Mesenchymal stem cell (in vitro differentiated cells and primary cell): ENCODE measurements around the gene VTCN1. TPM values are rescaled to one million over a fixed set of nuclear protein-coding genes. Genes with fewer than 3 reads are reported as not detected.

Experiments used
- DNase-seq: peaks from one replicate; pipeline ENCODE4 v3.0.0-alpha.2; 2013
- H2AFZ ChIP-seq: one replicate; pipeline ENCODE4 v1.6.1; 2013; ENCODE audit warnings: low read depth, mild to moderate bottlenecking, control low read depth, inconsistent platforms, low read length, moderate library complexity
- H2AK5ac ChIP-seq: 2 replicates; pipeline ENCODE4 v1.6.1; 2013; ENCODE audit warnings: low read length, moderate library complexity, mild to moderate bottlenecking, inconsistent platforms; ENCODE audit not compliant: severe bottlenecking
- H2BK120ac ChIP-seq: one replicate; pipeline ENCODE4 v1.6.1; 2013; ENCODE audit warnings: low read depth, mild to moderate bottlenecking, inconsistent platforms, low read length, moderate library complexity
- H2BK12ac ChIP-seq, 2 experiments: one replicate each; pipeline ENCODE4 v1.6.1; 2013; ENCODE audit warnings: inconsistent platforms in 2 of 2, low read length in 2 of 2, mild to moderate bottlenecking in 2 of 2, moderate library complexity in 2 of 2, control low read depth in 1 of 2
- H2BK15ac ChIP-seq: one replicate; pipeline ENCODE4 v1.6.1; 2013; ENCODE audit warnings: mild to moderate bottlenecking, low read depth, inconsistent platforms; ENCODE audit not compliant: poor library complexity, severe bottlenecking
- H2BK5ac ChIP-seq: 2 replicates; pipeline ENCODE4 v1.6.1; 2013; ENCODE audit warnings: low read depth, mild to moderate bottlenecking, low read length, control low read depth, inconsistent platforms; ENCODE audit not compliant: poor library complexity, severe bottlenecking
- H3K14ac ChIP-seq, 2 experiments: one replicate each; pipeline ENCODE4 v1.6.1; 2013; ENCODE audit warnings: inconsistent platforms in 2 of 2, low read length in 2 of 2, control low read depth in 1 of 2, mild to moderate bottlenecking in 1 of 2, moderate library complexity in 1 of 2
- H3K18ac ChIP-seq, 2 experiments: one replicate each; pipeline ENCODE4 v1.6.1; 2013; ENCODE audit warnings: inconsistent platforms in 2 of 2, low read length in 2 of 2, control low read depth in 1 of 2, low read depth in 1 of 2, mild to moderate bottlenecking in 1 of 2
- H3K23ac ChIP-seq, 2 experiments: one replicate each; pipeline ENCODE4 v1.6.1; 2013; ENCODE audit warnings: inconsistent platforms in 2 of 2, low read length in 2 of 2, mild to moderate bottlenecking in 2 of 2, moderate library complexity in 2 of 2, control low read depth in 1 of 2
- H3K27ac ChIP-seq: 2 replicates; pipeline ENCODE4 v1.5.1; 2013; ENCODE audit warnings: mild to moderate bottlenecking, moderate library complexity, low read length, control low read depth, inconsistent platforms; ENCODE audit not compliant: poor library complexity, severe bottlenecking
- H3K27me3 ChIP-seq, 2 experiments: 2 replicates each; pipeline versions ENCODE4 v1.6.1 to v1.7.0; 2013; ENCODE audit warnings: low read length in 2 of 2, mild to moderate bottlenecking in 2 of 2, moderate library complexity in 2 of 2, control low read depth in 1 of 2, inconsistent platforms in 1 of 2; ENCODE audit not compliant: control insufficient read depth in 1 of 2, insufficient read depth in 1 of 2
- H3K36me3 ChIP-seq, 2 experiments: 2 replicates each; pipeline versions ENCODE4 v1.6.1 to v1.7.0; 2013; ENCODE audit warnings: low read length in 2 of 2, control low read depth in 1 of 2, inconsistent platforms in 1 of 2, low read depth in 1 of 2, mild to moderate bottlenecking in 1 of 2; ENCODE audit not compliant: insufficient read depth in 2 of 2, control insufficient read depth in 1 of 2
- H3K4ac ChIP-seq, 2 experiments: one replicate each; pipeline ENCODE4 v1.6.1; 2013; ENCODE audit warnings: inconsistent platforms in 2 of 2, low read length in 2 of 2, mild to moderate bottlenecking in 2 of 2, moderate library complexity in 2 of 2, control low read depth in 1 of 2, low read depth in 1 of 2
- H3K4me1 ChIP-seq: 2 replicates; pipeline ENCODE4 v1.6.1; 2013; ENCODE audit warnings: low read depth, low read length, control low read depth; ENCODE audit not compliant: control insufficient read depth, insufficient read depth
- H3K4me2 ChIP-seq: 2 replicates; pipeline ENCODE4 v1.6.1; 2013; ENCODE audit warnings: low read length, mild to moderate bottlenecking, inconsistent platforms; ENCODE audit not compliant: poor library complexity, severe bottlenecking
- H3K4me3 ChIP-seq, 2 experiments: 2 replicates each; pipeline versions ENCODE4 v1.5.1 to v1.7.0; 2013; ENCODE audit warnings: low read length in 2 of 2, mild to moderate bottlenecking in 2 of 2, control low read depth in 1 of 2, low read depth in 1 of 2; ENCODE audit not compliant: insufficient read depth in 1 of 2
- H3K79me1 ChIP-seq: replicated peaks from 2 replicates; pipeline ENCODE4 v1.6.1; 2013; ENCODE audit warnings: mild to moderate bottlenecking, control low read depth, low read length, inconsistent platforms; ENCODE audit not compliant: poor library complexity, severe bottlenecking
- H3K9ac ChIP-seq: 2 replicates; pipeline ENCODE4 v1.7.0; 2013; ENCODE audit warnings: mild to moderate bottlenecking, low read length, moderate library complexity
- H3K9me3 ChIP-seq: 2 replicates; pipeline ENCODE4 v1.7.0; 2013; ENCODE audit warnings: mild to moderate bottlenecking, low read length; ENCODE audit not compliant: control insufficient read depth
- H4K8ac ChIP-seq: one replicate; pipeline ENCODE4 v1.6.1; 2013; ENCODE audit warnings: inconsistent platforms, mild to moderate bottlenecking, low read length, moderate library complexity
- H4K91ac ChIP-seq: one replicate; pipeline ENCODE4 v1.6.1; 2013; ENCODE audit warnings: mild to moderate bottlenecking, low read length, inconsistent platforms
- WGBS: methylation state at CpG from one replicate; pipeline ENCODE4 v1.1.7; 2013; ENCODE audit warnings: mixed read lengths; 5-methylcytosine and 5-hydroxymethylcytosine counted together
- small RNA-seq: library from polyadenylated mRNA; stranded (forward); fragments of <200 nt; extraction: miRNeasy Mini kit (QIAGEN cat#:217004); gene quantifications from one replicate; pipeline ENCODE3, GENCODE V24; 2013; ENCODE audit warnings: low read depth

VTCN1 gene

DNA sequence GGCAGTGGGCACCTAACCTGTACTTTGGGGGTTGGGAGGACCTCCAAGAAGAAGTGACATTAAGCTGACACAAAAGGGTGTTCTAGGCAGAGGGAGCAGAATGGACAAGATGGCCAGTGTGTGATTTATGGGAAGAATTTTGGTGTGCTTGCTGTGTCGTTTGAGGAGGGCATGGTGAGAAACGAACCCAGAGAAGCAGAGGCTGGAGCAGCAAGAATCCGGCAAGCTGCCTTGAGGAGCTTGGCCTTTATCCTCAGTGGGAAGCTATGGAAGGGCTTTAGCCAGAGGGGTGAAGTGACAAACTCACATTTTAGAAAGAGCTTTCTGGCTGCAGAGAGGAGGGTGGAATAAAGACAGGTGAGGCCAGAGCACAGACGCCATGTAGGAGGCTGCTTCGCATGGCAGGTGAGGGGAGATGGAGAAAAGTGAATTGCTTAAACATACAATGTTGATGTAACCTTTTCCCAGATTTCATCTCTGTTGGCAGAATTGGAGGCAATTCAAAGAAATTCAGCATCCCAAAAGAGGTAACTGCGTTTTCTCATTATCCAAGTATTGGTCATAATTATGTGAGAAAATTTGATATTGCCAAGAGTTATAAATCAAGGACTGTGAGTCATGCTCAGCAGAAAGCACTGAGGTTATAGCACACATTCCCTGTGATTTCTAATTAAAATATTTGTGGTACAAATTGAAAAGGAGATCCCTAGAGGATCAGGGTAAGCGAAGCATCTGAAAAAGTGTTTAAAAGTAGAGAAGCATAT lies 115.7 kb downstream of the VTCN1 start:
- Histone ChIP-seq H3K36me3 (peaks cover 3 to 32% of the 10 kb centered on the region in 2 experiments), H3K4ac (peak overlapping the region in 1 of 2 experiments; percentile 44)

DNA sequence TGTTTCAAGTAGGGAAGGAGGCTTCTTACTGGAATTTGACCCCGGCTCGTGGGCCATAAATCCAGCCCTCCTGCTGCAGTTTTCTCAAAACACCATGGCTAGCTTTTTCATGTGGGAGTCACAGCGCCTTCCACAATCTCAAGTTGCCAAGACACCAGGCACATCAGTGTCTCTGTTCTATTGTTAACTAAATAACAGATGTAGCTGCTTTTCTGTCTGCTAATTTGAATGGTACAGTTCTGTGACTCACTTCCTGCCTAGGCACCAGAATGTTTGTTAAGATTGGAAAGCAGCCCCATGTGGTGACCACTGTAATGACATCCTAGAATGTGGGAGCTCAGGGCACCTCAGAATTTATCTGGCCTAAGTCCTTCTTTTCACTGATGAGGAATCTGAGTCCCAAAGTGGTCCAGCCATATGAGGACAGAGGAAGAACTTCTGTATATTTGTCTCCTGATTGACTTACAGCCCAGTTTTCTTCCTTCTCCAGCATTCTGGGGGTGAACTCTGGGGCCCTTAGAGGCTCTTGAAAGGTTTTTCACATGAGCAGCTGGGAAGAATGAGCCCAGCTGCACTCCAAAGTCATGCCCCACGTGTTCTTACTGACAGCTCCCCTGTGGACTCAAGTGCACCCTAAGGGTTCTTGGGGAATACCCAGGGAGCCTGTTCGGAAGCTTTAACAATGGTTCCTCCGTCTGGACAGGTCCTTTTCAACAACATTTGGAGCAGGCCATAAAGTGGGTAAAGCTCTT lies 116.7 kb downstream of the VTCN1 start:
- no peak overlapping the region for H2BK120ac ChIP-seq
- peak overlapping the region; percentile 14 for H2BK5ac ChIP-seq
- peak overlapping the region in 1 of 2 experiments; percentile 35 for H3K4ac ChIP-seq
- H2BK12ac ChIP-seq = peak overlapping the region; percentile 39 to 59
- no peak overlapping the region for H4K8ac ChIP-seq
- peak; percentile 78 for DNase-seq
- H3K9me3 ChIP-seq = no peaks in the 10 kb centered on the region
- H2AFZ ChIP-seq = no peak overlapping the region
- peak overlapping the region in 1 of 2 experiments; percentile 53 for H3K18ac ChIP-seq
- no peak overlapping the region for H3K4me3 ChIP-seq
- 71% methylated on average over 5 of the region's 6 CpGs for WGBS
- no peak overlapping the region for H3K14ac ChIP-seq
- H3K27ac ChIP-seq = peak overlapping the region; percentile 84
- H3K36me3 ChIP-seq = peaks cover 3 to 36% of the 10 kb centered on the region in 2 experiments
- no peak overlapping the region for H3K23ac ChIP-seq
- H3K4me1 ChIP-seq = peaks cover 10% of the 10 kb centered on the region
- H2BK15ac ChIP-seq = peak overlapping the region; percentile 26
- no peak overlapping the region for H3K4me2 ChIP-seq
- H3K9ac ChIP-seq = peak overlapping the region; percentile 77
- H2AK5ac ChIP-seq = peak overlapping the region; percentile 49
- no peaks in the 10 kb centered on the region for H3K27me3 ChIP-seq
- no peak overlapping the region for H4K91ac ChIP-seq
- no peaks in the 10 kb centered on the region for H3K79me1 ChIP-seq

More for the DNA sequence above, 115.7 kb downstream of the VTCN1 start:
- H2AK5ac ChIP-seq = peak overlapping the region; percentile 61
- no peaks in the 10 kb centered on the region for H3K27me3 ChIP-seq
- no peak overlapping the region for H4K8ac ChIP-seq
- peak overlapping the region; percentile 35 for H4K91ac ChIP-seq
- 84% methylated on average over 6 of the region's 7 CpGs for WGBS
- peaks cover 10% of the 10 kb centered on the region for H3K4me1 ChIP-seq
- peak overlapping the region; percentile 39 for H2BK5ac ChIP-seq
- H3K14ac ChIP-seq = no peak overlapping the region
- no peaks in the 10 kb centered on the region for H3K79me1 ChIP-seq
- H3K18ac ChIP-seq = no peak overlapping the region
- H3K23ac ChIP-seq = peak overlapping the region in 1 of 2 experiments; percentile 49
- peak overlapping the region in 1 of 2 experiments; percentile 35 for H2BK12ac ChIP-seq
- H3K4me3 ChIP-seq = no peak overlapping the region
- no peak overlapping the region for H2AFZ ChIP-seq
- no peak overlapping the region for H3K4me2 ChIP-seq
- DNase-seq = no peak
- no peak overlapping the region for H3K27ac ChIP-seq
- H2BK120ac ChIP-seq = no peak overlapping the region
- H2BK15ac ChIP-seq = peak overlapping the region; percentile 26
- H3K9me3 ChIP-seq = no peaks in the 10 kb centered on the region
- H3K9ac ChIP-seq = no peak overlapping the region

Small RNA genes within 50 kb of the gene (small RNA-seq; reads per million reads assigned to genes)
- gene MIR942 (52.9 reads per million, percentile 90 among the genes with 10 or more reads in this experiment), gene RF00017 (not detected)
